Neuron (in vitro differentiated cells): ENCODE measurements around the gene ASB1.

Experiments
- H2AFZ ChIP-seq: one replicate; pipeline ENCODE4 v1.6.1; 2013; ENCODE audit warnings: low read depth, mild to moderate bottlenecking, inconsistent platforms, low read length, moderate library complexity
- H3K27me3 ChIP-seq: one replicate; pipeline ENCODE4 v1.6.1; 2013; ENCODE audit warnings: low read length; ENCODE audit not compliant: insufficient read depth
- H3K36me3 ChIP-seq: one replicate; pipeline ENCODE4 v1.6.1; 2013; ENCODE audit warnings: low read length; ENCODE audit not compliant: insufficient read depth
- H3K4me1 ChIP-seq: one replicate; pipeline ENCODE4 v1.6.1; 2013; ENCODE audit warnings: low read length; ENCODE audit not compliant: insufficient read depth
- H3K4me3 ChIP-seq: 2 replicates; pipeline ENCODE4 v1.5.1; 2013; ENCODE audit warnings: mild to moderate bottlenecking, low read length, moderate library complexity
- H3K9me3 ChIP-seq: one replicate; pipeline ENCODE4 v1.6.1; 2013; ENCODE audit warnings: low read length

The ASB1 gene

GRCh38 chr2:238448031-238448955 lies 21.6 kb downstream of the ASB1 start:
- H3K36me3 ChIP-seq: peaks cover 81% of the 10 kb centered on the region
- peaks cover 10% of the 10 kb centered on the region for H3K4me1 ChIP-seq
- H3K9me3 ChIP-seq: peaks cover 3% of the 10 kb centered on the region
- H3K27me3 ChIP-seq: no peaks in the 10 kb centered on the region
- no peak overlapping the region for H2AFZ ChIP-seq
- no peak overlapping the region for H3K4me3 ChIP-seq

- no peaks in the 10 kb centered on the region for H3K27me3 ChIP-seq
- H3K36me3 ChIP-seq: peaks cover 74% of the 10 kb centered on the region
- H2AFZ ChIP-seq: no peak overlapping the region
- peaks cover 3% of the 10 kb centered on the region for H3K9me3 ChIP-seq
- H3K4me1 ChIP-seq: peaks cover 10% of the 10 kb centered on the region
- H3K4me3 ChIP-seq: no peak overlapping the region
Observed at GRCh38 chr2:238449241-238449640, 22.5 kb downstream of the ASB1 start.

DNA sequence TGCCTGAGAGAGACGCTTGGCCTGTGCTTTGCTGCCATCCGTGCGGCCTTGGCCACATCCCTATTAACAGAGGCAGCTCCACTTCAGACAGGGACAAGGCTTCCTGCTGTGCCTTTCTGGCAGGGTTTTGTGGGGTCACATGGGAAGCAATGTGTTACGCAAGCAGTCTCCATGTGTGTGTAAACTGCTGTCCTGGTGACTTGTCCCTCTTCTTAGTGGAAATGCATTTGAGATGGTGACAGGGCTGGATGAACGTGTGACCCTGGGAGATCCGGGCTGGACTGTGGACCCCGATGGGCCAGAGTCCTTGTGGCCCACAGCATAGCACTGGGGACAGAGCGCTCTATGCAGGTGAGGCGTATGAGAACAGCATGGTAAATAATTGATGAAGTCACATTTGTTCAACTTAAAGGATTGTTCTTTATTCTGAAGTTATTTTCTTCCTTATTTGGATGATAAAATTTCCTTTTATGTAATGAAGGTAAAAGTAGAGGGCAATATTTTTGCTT lies 23.2 kb downstream of the ASB1 start:
- peaks cover 10% of the 10 kb centered on the region for H3K4me1 ChIP-seq
- H3K36me3 ChIP-seq: peaks cover 67% of the 10 kb centered on the region
- no peaks in the 10 kb centered on the region for H3K27me3 ChIP-seq
- peaks cover 3% of the 10 kb centered on the region for H3K9me3 ChIP-seq
- H3K4me3 ChIP-seq: no peak overlapping the region
- H2AFZ ChIP-seq: no peak overlapping the region

GRCh38 chr2:238450440-238450861 lies 23.7 kb downstream of the ASB1 start:
- Histone ChIP-seq H2AFZ (no peak overlapping the region), H3K4me1 (peaks cover 10% of the 10 kb centered on the region), H3K4me3 (no peak overlapping the region), H3K36me3 (peaks cover 62% of the 10 kb centered on the region), H3K27me3 (no peaks in the 10 kb centered on the region), H3K9me3 (peaks cover 3% of the 10 kb centered on the region)

GRCh38 chr2:238453842-238454241 lies 27.1 kb downstream of the ASB1 start:
- peaks cover 10% of the 10 kb centered on the region for H3K4me1 ChIP-seq
- H3K27me3 ChIP-seq: no peaks in the 10 kb centered on the region
- no peak overlapping the region for H2AFZ ChIP-seq
- peaks cover 29% of the 10 kb centered on the region for H3K36me3 ChIP-seq
- no peak overlapping the region for H3K4me3 ChIP-seq
- peaks cover 9% of the 10 kb centered on the region for H3K9me3 ChIP-seq

DNA sequence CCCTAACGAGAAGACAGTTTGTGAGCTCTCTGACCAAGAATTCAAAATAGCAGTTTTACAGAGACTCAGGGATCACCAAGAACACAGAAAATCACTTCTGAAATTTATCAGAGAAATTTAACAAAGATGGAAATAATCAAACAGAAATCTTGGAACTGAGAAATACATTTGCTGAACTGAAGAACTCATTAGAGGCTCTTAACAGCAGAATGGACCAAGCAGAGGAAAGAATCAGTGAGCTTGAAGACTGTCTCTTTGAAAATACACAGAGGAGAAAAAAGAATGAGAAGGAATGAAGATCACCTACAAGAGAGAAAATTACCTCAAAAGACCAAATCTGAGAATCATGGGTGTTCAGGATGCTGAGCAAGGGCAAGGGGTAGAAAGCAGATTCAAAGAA lies 29.7 kb downstream of the ASB1 start:
- Histone ChIP-seq H3K27me3 (no peaks in the 10 kb centered on the region), H3K36me3 (peaks cover 9% of the 10 kb centered on the region), H2AFZ (no peak overlapping the region), H3K4me3 (no peak overlapping the region), H3K4me1 (no peaks in the 10 kb centered on the region), H3K9me3 (peaks cover 9% of the 10 kb centered on the region)

GRCh38 chr2:238456970-238457926 lies 30.5 kb downstream of the ASB1 start:
- no peak overlapping the region for H2AFZ ChIP-seq
- peaks cover 6% of the 10 kb centered on the region for H3K9me3 ChIP-seq
- H3K27me3 ChIP-seq: no peaks in the 10 kb centered on the region
- H3K4me1 ChIP-seq: no peaks in the 10 kb centered on the region
- no peak overlapping the region for H3K4me3 ChIP-seq
- H3K36me3 ChIP-seq: peaks cover 2% of the 10 kb centered on the region

GRCh38 chr2:238457927-238458324 lies 31.2 kb downstream of the ASB1 start:
- Histone ChIP-seq H2AFZ (no peak overlapping the region), H3K9me3 (peaks cover 6% of the 10 kb centered on the region), H3K27me3 (no peaks in the 10 kb centered on the region), H3K4me1 (no peaks in the 10 kb centered on the region), H3K4me3 (no peak overlapping the region), H3K36me3 (no peaks in the 10 kb centered on the region)

DNA sequence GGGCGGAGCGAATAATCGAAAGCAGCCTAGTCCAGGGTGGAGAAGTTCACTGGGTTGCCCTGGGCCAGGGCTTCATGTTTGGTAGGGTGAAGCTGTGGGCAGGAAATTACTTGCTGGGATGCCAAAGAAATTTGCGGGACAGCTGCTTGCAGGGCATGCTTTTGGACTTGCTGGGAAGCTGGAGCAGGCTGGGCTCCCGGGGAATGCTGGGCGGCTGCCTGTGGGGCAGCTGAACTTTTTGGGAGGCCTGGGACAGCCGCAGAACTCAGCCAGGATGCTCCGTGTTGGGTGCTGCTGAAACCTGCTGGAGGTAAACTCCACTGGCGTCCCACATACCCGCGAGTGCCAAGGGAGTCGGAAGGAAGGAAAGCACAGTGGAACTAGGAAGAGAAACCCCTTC lies 31.9 kb downstream of the ASB1 start:
- Histone ChIP-seq H3K27me3 (no peaks in the 10 kb centered on the region), H3K4me3 (no peak overlapping the region), H3K36me3 (no peaks in the 10 kb centered on the region), H3K4me1 (no peaks in the 10 kb centered on the region), H2AFZ (no peak overlapping the region), H3K9me3 (peaks cover 6% of the 10 kb centered on the region)

DNA sequence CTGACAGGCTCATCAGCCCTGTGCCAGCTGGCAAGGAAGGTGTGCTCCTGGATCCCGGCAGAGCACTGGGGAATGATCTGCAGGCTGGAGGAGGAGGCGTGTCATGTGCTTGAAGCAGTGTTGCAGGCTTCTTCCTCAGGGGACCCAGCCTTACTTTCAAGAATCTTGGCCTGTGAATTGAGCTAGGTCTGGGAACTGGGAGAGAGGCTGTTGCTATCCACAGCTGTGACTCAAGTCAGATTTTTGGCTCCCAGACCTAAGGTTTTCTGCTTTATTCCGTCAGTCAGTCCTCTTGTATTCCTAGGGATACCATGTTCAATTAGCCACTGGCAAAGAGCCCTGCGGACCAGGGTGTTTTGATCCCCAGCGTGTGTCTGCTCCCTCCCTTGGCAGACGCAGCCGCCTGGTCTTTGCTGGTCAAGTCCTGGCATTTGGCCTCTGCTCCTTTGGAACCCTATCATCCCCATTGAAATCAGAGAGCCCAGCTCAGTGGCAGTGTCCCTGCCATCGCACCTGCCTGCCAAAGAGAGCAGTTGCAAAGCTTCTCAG lies 32.4 kb downstream of the ASB1 start:
- no peaks in the 10 kb centered on the region for H3K27me3 ChIP-seq
- H3K4me1 ChIP-seq: no peaks in the 10 kb centered on the region
- H2AFZ ChIP-seq: no peak overlapping the region
- H3K9me3 ChIP-seq: peaks cover 6% of the 10 kb centered on the region
- H3K36me3 ChIP-seq: no peaks in the 10 kb centered on the region
- no peak overlapping the region for H3K4me3 ChIP-seq

- Histone ChIP-seq H3K4me1 (no peaks in the 10 kb centered on the region), H3K4me3 (no peak overlapping the region), H3K9me3 (peaks cover 6% of the 10 kb centered on the region), H2AFZ (no peak overlapping the region), H3K27me3 (no peaks in the 10 kb centered on the region), H3K36me3 (no peaks in the 10 kb centered on the region)
Observed at GRCh38 chr2:238461051-238461450, 34.3 kb downstream of the ASB1 start.

DNA sequence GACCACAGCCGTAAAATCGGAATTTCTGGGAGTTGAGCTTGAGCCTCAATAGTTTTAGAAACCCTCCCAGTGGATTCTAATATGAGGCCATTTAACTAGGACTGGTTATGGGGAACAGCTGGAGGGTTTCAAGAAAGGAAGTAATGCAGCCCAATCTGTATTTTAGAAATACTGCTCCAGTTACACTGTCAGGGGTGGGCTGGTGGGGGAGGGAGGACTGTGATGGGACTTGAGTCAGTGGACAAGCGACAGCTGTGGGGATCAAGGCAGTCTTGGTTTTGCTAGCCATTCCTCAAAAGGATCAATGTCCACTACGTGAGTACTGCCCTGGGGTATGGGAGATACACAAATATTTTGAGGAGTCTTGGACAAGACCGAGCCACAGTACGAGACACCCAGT lies 34.8 kb downstream of the ASB1 start:
- Histone ChIP-seq H2AFZ (no peak overlapping the region), H3K36me3 (no peaks in the 10 kb centered on the region), H3K4me1 (no peaks in the 10 kb centered on the region), H3K27me3 (no peaks in the 10 kb centered on the region), H3K4me3 (no peak overlapping the region), H3K9me3 (peaks cover 6% of the 10 kb centered on the region)

GRCh38 chr2:238461916-238462315 lies 35.2 kb downstream of the ASB1 start:
- no peak overlapping the region for H3K4me3 ChIP-seq
- H3K9me3 ChIP-seq: peaks cover 6% of the 10 kb centered on the region
- no peaks in the 10 kb centered on the region for H3K36me3 ChIP-seq
- no peak overlapping the region for H2AFZ ChIP-seq
- H3K27me3 ChIP-seq: no peaks in the 10 kb centered on the region
- no peaks in the 10 kb centered on the region for H3K4me1 ChIP-seq
